ENCODE data around the gene NT5DC1.
"Not testable (repeated sequence)": the region's sequence is repeated elsewhere in the genome, so short reads cannot be mapped to it uniquely, and the experiment has no call there.

Gene NT5DC1

DNA sequence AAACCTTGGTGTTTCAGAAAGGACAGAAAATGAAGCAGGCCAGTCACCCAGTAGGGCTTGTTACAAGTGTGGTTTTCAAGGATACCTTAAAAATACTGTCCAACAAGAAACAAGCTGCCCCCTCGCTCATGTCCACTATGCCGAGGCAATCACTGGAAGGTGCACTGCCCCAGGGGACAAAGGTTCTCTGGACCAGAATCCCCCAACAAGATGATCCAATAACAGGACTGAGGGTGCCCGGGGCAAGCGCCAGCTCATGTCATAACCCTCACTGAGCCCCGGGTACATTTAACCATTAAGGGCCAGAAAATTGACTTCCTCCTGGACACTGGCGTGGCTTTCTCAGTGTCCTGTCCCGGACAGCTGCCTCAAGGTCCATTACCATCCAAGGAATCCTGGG, 6.6 kb upstream of the NT5DC1 start:
- DNase-seq: no peak

DNA sequence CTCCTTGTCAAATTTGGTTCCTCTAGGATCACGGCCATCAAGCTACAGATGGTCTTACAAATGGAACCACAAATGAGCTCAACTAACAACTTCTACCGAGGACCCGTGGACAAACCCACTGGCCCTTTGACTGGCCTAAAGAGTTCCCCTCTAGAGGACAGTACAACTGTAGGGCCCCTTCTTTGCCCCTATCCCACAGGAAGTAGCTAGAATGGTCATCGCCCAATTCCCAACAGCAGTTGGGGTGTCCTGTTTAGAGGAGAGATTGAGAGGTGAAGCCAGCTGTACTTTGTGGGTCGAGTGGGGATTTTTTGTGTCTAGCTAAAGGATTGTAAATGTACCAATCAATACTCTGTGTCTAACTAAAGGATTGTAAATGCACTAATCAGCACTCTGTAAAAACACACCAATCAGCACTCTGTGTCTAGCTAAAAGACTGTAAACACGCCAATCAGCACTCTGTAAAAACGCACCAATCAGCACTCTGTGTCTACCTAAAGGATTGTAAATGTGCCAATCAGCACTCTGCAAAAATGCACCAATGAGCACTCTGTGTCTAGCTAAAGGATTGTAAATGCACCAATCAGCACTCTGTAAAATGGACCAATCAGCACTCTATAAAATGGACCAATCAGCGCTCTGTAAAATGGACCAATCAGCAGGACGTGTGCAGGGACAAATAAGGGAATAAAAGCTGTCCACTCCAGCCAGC, 4.4 kb upstream of the NT5DC1 start:
- DNase-seq: not testable (repeated sequence)

DNA sequence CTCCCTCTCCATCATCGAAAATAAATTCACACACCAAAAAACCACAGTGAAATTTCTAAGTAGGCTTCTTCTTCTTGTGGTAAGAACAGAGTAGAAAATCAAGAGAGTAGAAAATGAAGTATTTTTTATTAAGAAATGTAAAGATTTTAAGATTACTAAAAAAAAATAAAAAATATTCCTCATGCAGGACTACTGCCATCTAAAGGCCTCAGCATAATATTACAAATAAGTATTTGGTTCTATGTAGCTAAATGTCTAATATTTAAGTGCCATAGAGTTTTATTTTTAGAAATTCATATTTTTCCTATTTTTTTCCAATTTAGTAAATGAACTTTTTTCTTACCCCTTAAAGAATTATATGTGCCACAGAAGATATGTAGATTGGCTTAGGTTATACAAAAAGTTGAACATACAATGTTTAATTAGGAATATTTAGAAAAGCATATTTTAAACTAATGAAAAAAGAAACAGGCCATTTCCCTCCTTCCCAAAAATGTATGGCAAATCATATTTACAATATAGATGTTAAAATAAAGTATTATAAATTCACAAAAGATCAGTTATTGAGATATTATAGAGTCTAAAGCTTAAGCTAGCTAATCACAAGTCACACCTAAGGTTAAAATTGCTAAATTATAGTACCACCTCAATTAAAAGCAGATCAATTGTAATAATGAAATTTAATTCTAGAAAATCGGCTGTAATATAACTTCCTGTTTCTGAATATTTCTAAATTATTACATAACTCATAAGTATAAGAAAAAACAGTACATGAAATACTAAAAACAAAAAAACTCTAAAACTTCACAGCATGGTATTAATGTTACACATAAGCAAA, 3.5 kb upstream of the NT5DC1 start:
- DNase-seq: no peak

DNA sequence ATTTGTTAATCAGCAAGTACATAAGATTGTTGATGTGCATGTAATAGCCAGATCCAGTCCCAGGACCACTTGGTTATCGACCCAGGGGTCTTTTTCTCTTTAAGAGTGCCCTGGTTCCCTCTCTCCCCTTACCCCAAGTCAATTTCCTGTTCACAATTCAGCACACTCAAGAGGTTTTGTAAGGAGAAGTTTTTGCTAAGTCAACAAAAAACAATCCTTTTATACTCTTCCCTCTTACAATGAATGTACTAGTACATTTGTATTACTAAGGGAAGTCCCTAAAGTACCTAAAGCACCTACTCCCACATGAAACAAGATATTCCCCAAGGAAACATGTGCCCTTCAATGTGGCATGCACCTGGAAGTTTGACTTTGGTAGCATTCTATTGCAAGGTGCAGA, 1.6 kb upstream of the NT5DC1 start:
- DNase-seq: no peak

DNA sequence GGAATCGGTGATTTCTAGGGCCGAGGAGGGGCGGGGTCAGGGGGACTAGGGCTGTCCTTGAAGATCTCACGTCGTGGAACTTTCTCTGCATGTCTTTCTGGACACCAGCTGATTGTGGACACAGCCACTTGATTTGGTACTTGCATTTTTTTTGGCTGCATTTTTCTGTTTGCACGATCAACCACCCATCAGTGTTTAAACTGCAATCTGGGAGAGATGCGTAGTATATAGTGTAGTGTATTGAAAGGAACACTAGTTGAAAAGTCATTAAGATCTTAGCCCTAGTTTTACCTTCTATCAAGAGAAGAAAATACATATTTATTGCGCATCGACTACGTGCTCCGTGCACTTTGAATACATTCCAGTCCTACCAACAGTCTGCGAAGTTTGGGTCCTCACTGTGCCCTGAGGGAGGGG, 657 bp downstream of the NT5DC1 start:
- DNase-seq: no peak

DNA sequence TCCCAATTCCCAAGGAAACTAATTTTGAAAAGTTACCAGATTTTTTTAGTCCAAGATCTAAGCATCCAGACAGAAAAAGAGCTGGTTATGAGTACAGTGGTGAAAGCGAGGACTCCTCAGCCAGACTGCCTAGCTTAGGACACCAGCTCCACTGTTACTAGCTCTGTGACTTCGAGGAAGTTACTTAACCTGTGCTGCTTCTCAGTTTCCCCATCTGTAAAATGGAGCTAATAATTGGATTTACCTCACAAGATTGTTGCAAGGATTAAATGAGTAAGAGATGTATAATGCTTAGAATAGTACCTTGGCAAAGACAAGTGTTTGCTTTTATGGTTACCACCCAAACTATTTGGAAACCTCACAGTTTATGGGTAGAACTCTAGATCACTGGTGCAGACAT, 1.1 kb downstream of the NT5DC1 start:
- DNase-seq: no peak

DNA sequence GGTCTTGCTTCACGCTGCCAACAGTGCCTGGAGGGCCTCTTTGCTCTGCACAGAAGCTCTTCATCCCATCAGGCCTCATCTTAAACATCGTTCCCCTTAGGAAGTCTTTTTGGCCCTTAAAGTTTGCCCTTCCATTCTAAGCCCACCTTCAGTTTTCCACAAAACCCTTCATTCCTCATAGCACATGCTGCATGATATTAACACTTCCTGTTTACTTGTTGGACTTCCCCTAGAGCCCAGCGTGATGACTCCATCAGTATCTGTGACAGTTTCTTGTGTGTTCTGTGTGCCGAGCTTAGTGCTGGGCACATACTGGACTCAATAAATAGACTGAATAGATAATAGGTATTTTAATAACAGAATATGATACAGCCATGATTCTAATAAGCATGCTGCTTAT, 2.2 kb downstream of the NT5DC1 start:
- no peak for DNase-seq

DNA sequence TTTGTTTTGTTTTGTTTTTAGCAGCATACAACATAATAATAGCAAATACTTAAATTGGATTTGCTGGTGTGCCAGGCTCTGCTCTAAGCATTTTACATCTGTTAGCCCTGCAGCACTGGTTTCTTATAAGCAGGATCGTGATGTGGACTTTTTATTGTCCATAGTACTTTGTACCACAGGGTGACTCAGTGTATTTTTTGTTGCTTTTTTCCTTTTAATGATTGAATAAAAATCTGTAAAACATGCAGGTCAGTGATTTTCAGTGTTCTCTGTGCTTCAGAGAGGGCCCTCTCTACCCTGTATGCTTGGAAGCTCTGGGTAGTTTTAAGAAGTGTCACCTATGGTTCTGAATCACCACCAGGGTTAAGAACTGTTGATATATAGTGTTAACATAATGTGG, 4.0 kb downstream of the NT5DC1 start:
- no peak for DNase-seq

DNA sequence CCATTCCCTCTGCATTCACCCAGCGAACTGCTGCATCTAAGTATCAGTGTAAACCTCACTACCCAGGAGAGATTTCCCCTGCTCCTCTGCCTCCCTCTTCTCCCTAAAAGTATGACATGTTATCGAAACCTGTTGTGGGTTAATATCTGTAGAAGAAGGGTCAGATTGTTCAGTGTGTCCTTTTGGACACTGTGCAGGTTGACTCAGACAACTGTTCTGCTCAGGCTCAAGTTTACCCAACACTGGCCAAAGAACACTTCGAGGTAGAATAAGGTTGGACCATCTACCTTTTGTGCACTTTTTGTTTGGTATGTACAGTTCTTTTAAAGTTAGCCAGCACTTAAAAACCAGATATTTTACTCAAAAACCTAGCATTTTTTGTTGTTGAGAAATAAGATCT, 4.6 kb downstream of the NT5DC1 start:
- no peak for DNase-seq

DNA sequence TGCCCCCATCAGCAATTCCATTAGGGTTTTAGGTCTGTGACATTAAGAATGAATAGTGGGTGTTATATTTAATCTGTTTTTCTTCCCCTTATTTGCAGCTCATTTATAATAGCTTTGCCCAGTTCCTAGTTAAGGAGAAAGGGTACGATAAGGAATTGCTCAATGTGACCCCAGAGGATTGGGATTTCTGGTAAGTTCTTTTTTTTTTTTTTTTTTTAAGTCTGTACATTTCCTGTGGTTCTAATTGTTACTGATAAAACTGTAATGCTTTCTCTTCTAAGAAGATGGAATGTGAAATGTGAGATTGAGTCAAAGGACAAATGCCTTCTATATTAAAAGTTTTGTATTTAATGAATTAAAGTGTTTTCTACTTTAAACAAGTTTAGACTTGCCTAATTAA, 5.5 kb downstream of the NT5DC1 start:
- no peak for DNase-seq

DNA sequence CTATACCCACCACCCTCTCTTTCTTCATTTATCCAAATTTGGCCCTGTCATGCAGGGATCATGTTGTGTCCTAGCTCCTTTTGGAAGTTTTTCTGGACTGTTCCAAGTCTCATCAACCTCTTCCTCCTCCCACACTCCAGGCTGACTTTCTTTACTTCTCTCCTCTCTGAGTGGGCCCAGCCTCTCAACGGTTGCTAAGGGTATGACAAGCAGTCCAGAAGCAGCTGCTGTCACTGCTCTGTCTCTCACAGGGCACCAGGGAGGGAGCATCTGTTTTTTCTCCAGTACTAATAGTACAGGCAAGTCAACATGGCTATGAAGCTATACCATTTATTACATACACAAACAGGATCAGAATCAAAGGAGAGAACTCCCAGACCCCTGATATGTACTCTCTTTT, 8.2 kb downstream of the NT5DC1 start:
- DNase-seq: no peak

DNA sequence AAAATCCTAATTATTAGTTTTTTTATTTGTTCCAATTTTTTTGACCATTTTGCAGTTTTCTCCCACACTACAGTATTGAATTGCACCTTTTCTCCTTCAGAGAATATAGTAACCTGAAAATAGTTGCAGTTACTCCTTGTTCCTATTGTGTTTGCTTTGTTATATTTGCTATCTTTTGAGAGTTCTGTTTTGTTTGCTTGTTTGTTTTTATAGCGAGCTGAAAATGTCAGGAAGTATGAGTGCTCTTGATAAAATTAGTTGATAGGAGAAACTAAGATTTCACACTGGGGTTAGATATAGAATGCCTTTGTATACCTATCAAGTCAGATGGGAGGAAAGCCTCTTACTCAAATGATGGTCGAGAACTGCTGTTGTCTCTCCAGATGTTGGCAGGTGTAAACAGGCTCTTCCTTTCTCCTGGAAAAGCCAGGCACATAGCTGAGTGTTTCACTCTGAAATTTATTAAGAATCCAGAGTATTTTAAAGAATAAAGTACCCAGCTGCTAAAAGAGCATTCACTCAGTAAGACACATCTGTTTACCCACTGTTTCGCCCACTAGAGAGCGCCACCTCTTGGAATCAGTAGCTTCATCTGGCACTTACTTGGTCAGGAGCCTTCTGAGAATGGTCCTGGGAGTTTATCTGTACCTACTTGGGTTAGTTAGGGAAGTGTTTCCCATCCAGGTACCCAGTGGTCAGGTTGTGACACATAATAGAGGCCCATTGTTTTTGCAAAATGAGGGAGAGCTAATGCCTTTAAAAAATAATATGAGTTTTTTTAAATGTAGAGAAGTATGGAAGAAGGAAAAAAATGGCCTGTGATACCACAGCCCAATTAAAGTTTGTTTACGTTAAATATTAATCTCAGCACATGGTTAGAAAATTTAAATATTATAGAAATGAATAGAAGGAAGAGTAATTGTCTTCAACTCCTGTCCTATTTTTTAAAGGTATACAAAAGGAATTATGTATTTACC, 11.2 kb downstream of the NT5DC1 start:
- DNase-seq: no peak

DNA sequence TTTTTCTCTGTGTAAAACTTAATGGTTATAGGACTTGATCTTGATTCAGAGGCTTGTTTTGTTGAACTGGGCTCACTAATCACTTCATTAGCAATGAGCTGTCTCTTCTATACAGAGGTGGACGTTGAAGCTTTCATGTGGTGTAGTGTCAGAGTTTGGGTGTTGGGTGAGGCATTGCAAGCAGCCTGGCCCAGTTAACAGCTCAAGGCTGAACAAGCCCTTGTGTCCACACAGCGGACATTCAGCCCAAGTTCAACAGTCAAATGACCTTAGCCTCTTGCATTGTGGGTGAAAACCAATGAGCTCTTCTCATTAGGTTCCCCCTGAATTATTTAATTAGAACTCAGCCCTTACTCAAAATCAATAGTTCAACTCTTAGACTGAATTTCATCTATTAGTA, 12.7 kb downstream of the NT5DC1 start:
- no peak for DNase-seq

DNA sequence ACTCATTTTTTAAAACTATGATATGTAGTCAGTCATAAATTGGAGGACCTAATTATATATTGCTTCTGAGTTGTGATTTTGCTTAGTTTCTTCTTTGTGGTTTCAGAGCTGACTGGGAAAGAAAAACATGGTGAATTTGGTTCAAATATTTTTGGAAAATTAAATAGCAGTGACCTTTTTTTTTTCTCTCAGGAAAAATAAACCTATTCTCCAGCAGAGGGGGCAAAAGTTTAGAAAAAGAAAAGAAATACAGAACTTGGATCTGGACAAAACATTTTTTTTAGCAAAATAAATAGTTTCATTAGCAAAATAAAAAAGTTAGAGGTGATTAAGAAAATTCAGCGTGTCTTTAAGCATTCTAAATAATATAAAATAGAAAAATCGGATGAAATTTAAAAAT, 15.1 kb downstream of the NT5DC1 start:
- no peak for DNase-seq

DNA sequence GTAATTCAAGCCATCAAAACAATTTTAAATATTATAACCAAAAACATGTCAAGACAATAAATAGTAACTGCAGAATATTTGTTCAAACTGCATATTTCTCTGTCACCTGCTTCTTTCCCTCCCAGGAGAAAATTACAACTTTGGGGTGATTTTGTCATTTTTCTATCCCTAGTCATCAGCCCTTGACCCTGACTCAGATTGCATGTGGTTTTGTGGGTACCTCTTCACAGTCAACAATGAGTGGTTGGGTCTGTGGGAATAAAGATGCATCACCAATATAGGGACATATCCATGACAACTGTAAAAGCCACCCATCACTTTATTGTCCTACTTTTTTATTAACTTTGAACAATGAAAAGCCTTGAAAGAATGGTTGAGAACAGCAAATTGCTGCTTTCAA, 18.0 kb downstream of the NT5DC1 start:
- no peak for DNase-seq

DNA sequence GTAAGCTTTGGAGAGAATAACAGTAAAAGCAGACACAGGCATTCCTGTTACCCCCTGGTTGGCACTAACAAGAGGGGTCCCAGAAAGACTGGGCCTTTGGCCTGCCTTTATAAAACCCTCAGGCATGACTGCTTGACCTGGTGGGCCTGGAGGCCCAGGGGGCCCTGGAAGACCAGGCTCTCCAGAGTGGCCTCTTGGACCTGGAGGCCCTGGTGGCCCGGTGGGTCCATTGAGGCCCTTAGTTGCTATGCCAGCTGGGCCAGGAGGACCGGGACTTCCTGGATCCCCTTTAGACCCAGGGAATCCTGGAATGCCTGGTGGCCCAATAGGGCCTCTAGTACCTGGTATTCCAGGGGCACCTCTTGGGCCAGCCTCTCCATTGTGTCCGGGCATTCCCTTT, 19.8 kb downstream of the NT5DC1 start:
- no peak for DNase-seq

DNA sequence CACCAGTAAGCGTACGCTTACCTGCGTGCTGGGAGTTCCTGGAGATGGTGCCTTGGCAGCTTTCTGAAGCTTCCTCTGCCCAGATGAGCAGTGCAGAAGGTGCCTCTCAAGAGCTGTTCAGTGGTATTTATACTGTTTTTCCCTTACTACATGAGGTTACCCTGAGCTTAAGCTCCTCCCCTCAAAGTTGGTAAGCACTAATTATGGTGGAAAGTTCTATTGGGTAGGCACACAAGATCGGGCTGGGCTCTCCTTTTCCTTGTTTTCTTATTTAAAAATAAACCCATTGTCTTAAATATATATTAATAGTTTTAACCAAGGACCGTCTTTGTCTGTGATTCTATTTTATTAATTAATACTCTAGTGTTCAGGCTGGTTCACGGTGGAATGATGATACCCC, 25.4 kb downstream of the NT5DC1 start, which contains the start of gene COL10A1:
COL10A1 (minus strand) TSS at position 101 of the 400 bp plus-strand sequence. CDS start 640 bp downstream, outside the sequence.
- DNase-seq: no peak

DNA sequence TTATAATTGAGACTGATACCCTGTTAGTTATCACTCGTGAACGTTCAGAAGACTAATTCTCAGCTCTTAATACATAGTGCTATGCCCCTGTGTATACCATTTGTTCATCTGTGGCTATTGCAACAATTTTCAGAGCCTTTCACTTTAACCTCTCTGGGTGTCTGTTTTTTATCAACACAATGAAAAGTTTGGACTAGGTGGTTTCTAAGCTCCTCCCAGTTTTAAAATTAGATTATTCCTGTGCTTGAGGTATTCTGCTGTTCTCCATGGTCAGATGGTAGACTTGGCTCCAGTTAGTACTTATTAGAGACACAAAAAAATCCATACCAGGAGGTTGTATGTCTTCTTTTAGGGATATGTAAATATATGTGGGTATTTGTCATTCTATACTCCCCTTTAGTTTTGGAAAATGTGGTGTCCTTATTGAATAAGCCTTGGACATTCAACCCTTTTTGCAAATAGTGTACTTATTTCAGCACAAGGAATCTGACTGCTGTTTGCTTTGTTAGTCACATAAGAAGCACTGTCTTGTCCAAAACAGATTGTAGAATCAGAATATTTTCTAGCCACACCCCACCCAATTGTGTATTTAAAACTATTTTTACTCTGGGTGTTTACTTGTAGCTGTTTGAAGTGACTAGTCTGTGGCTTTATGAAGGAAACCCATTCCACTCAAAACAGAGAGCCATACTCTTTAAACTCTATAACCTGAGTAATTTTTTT, 27.3 kb downstream of the NT5DC1 start:
- DNase-seq: no peak

DNA sequence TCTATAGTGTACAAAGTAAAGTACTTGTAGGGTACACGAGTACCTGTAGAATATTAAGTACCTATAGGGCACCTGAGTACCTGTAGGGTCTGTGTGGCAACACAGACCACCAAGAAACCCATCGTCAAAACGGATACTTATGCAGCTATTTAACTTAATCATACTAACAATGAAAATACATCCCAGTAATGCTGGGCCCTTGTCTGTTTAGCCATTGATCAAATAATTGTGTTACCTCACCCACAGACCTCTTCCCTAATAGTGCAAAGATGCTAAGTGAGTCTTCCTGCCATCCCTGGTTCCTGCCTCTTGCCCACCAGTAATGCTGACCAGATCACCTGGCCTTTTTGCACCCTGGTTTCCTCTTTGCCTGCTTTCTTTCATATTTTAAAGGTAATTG, 32.8 kb downstream of the NT5DC1 start:
- no peak for DNase-seq

DNA sequence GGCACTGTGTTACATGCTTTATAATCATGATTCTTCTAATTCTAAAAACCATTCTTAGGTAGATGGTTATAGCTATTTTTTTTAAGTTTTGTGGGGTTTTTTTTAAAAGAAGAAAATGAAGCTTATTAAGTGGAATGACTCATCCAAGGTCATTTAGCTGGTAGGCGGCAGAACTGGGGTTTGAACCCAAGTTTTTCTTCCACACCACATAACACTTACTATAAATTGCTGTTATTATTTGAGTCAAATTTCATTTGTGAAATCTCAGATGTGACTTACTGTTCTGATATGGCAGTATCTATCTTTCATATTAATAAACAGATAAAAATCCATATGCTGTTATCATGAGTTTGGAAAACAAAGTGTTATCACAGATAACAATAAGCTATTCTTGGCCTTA, 35.7 kb downstream of the NT5DC1 start:
- no peak for DNase-seq

DNA sequence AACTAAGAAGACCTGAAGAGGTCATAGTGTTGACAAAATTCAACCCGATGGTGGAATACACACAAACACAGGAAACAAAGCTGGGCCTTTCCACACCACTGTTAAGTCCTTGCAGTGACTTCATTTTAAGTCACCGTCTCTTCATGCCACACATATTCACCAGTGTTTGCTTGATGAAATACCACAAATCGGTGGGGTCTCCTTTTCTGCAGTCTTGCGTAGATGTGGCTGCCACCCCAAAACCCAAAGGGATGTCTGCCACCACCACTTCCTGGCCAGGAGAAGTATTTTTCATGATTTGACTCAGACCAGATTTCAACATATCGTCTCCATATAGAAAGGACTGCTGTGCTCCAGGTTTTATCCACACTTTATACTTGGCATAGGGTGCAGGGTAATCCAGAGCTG, 36.3 kb downstream of the NT5DC1 start:
- DNase-seq: peak; percentile 6

DNA sequence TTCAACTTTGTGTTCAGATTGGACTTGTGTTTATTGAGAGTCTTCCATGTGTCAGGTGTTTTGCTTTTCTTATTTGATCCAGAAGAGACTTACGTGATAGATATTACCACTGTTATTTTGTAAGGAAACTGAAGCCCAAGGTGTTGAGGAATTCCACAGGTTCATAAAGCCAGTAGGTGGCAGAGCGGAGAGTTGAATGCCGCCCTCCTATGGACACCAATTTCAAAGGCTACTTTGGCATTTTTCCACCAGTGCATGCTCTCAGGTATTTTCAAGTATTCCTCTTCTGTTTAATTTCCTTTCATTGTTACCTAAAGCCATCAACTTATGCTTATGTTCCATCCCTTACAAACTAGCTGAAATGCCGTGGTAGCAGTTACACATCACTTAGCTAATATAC, 39.3 kb downstream of the NT5DC1 start:
- DNase-seq: no peak

DNA sequence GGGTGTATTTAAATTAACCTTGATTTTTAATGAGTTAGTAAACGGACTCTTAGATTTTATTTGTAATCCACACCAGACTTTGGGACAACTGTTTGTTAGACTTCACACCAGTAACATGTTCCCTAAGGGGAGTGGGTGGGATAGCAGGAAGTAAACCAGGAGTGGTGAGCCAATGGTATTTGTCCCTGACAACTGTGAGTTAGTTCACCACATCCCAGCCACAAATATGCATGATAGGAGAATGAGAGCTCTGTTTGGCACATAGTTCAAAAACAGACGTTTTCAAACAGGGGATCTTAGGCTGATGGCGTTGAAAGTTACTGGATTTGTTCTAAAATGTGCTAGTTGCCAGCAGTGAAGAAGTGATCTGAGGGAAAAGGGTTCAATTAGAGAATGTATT, 44.0 kb downstream of the NT5DC1 start:
- DNase-seq: no peak
